Suppressor macrophage (primary cell): ENCODE results near the gene CHRNG.
A peak's percentile ranks its signal among the peaks of the same experiment; 100 is the strongest.

ENCODE experiments used
- DNase-seq, 4 experiments: peaks; one replicate each; pipeline ENCODE4 v3.0.0-alpha.2; 2020 to 2022

CHRNG gene

DNA sequence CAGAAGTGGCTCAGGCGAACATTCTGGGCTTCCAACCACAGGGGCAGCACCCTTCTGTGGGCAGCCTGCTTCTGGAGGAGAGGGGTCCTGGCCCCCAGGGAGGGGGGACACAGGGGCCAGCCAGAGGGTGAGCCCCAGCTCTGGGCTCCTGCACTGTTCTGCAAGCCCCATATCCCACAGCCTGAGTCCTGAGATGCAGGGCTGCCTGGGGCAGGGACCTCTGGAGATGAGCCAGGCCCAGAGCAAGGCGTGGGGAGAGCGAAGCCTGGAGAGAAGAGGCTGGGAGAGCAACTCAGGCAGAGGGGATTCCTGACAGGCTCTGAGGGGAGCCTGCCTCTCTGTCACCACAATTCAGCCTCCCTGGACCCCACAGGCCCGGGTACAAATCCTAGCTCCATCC, 32.8 kb upstream of the CHRNG start:
- DNase-seq, result no peak

- no peak for DNase-seq
Observed at GRCh38 chr2:232508251-232508650, 31.2 kb upstream of the CHRNG start.

DNA sequence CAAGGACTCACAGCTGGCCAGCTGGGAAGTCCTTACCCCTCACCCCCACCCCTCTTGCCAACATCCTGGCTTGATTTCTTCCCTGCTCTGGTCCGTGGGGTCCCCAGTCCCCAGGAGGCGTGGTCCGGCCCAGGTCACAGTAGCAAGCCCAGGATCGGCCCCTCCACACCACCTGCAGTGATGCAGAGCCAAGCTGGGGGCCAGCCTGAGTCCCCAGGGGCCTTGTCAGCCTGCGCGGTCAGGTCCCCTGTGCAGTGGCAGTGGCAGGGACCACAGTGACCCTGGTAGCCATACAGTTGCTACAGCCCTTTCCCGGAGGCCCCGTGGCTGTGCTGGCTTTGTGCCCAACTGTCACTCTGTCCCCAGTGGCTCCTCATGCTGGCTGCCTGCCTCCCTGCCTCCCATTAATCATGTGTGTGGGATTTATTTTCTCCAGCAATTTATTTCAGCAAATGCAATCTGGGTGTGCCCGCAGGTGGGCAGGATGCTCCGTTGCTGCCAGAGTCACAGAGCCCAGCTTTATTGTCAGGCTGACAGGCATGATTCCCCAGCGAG, 28.1 kb upstream of the CHRNG start:
- no peak for DNase-seq

DNA sequence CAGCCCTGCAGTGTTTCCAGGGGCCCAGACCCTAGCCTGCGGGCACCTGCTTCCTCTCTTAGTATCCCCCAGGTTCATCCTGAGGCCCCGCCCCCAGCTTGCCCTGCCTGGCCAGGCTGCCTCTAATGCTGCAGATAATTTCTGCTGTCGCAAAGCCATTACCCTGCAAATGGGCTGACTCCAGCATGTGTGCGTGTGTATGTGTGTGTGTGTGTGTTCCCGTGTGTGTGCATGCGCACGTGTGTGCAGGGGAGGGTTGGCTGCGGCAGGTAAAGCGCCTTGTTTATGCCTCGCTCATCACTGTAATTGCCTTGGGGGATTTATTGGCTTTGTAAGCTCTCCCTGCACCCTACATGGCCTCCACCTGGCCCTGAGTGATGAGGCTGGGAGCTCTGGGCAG, 26.9 kb upstream of the CHRNG start:
- no peak for DNase-seq

DNA sequence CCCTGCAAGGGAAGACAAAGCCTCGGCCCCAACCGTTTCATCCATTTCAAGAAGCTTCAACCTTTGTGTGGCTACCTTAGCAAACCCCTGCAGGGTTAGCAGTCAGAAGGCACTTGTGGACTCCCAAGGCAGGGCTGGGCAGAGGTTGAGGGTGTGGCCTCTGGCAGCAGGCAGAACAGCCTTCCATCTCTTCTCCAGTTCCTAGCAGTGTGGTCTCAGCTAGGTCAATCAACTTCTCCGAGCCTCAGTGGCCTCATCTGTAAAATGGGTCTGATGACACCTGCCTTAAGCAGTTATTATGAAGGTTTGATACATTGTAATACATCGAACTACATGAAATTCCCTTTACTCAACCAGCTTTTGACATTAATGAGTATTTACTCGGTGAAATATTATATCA, 26.1 kb upstream of the CHRNG start:
- no peak for DNase-seq

GRCh38 chr2:232515639-232516038, 23.9 kb upstream of the CHRNG start:
- no peak for DNase-seq

- no peak for DNase-seq
Observed at GRCh38 chr2:232516551-232516950, 22.9 kb upstream of the CHRNG start.

GRCh38 chr2:232518844-232519243, 20.6 kb upstream of the CHRNG start:
- DNase-seq, result no peak

DNA sequence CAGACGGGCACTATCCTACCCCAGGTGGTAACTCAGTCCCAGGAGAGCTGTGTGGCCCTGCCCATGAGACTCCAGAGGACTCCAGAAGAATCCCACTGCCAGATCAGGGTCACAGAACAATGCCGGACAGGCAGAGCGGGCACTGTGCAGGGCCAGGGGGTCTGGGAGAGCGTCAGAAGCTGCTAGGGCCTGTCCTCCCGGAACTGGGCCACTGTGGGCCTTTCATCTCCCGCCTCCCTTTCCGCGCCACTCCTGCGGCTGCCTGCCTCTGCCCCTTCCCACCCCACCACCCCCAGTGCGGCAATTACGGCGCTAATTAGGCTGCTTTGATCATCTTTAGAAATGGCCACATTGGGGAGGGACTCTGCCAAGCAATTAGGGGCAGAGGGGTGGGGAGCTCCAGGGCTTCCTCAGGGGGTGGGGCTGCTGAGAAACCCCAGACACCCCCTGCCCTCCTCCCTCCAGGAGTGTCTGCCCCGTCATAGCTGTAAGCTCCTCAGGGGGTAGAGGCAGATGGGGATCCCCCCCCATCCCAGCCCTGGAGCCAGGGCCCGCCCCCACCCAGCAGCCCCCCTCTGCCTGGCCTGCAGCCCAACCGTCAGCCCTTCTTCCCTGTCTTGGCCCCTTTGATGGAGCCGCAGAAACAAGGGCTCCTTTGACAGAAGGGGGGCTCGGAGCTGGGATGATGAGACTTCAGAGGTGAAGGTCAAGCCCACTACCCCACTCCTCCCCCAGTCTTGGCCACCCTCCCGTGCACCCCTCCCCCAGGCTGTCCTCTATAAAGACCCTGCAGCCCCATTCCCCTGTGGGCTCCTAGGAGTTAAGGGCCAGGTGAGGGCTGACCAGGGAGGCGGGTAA, 19.7 kb upstream of the CHRNG start, which contains the start of gene PRSS56:
PRSS56 (plus strand) TSS at position 808 of the 858 bp plus-strand sequence. CDS start 211 bp downstream, outside the sequence.
- DNase-seq, result no peak

DNA sequence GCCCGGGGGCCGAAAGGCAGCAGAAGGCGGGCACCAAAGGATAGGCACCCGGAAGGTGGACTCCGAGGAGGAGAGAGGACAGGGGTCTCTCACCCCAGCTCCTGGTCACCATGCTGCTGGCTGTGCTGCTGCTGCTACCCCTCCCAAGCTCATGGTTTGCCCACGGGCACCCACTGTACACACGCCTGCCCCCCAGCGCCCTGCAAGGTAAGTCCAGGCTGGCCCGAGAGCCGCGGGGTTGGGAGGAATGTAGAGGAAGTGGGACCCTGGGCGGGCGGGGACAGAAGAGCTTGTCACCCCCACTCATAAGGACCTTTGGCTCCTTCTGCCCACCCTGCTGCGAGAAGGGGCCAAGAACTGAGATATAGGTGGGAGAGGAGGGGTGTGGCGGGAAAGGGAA, 19.0 kb upstream of the CHRNG start:
- DNase-seq, result no peak

GRCh38 chr2:232521098-232521497, 18.4 kb upstream of the CHRNG start:
- DNase-seq, result no peak

DNA sequence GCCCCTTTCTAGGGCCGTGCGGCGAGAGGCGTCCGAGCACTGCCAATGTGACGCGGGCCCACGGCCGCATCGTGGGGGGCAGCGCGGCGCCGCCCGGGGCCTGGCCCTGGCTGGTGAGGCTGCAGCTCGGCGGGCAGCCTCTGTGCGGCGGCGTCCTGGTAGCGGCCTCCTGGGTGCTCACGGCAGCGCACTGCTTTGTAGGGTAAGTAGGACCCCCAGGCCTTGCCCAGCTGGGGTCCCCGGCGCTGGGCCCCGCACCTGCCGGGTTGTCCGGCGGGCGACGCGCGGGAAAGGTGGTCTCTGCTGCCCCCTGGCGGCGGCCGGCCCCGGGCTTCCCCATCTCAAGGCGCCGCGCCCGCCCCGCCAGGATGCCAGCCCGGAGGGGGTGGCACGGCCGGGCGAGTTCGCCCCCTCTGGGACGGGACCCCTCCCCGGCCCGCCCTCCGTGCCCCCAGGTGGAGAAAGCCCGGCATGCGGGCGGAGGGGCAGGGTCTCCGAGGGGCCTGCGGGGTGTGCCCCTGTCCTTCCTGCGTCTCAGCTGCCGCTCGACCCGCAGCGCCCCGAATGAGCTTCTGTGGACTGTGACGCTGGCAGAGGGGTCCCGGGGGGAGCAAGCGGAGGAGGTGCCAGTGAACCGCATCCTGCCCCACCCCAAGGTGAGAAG, 17.4 kb upstream of the CHRNG start:
- peak; percentile 48 to 83 (median 67) for DNase-seq

DNA sequence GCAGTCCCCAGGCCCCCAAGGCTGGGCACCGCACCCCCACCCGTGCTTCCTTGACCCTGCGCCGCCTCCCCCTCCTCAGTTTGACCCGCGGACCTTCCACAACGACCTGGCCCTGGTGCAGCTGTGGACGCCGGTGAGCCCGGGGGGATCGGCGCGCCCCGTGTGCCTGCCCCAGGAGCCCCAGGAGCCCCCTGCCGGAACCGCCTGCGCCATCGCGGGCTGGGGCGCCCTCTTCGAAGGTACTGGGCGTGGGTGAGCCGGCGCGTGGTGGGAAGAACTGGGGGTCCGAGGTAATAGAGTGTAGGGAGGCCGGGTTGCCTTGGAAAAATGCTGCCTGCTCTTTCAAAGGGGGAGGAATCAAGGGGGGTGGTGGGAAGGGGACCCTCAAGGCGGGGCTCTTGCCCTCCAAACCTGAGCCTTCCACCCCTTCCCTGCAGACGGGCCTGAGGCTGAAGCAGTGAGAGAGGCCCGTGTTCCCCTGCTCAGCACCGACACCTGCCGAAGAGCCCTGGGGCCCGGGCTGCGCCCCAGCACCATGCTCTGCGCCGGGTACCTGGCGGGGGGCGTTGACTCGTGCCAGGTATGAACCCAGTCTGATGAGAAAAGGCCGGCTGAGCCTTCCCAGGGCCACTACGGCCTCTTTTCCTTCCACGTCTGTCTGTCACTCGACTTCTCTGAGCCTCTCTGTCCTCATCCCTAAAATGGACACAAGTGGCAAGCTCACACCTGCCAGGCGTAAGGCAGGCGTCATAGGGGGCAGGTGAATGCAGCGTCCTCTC, 16.7 kb upstream of the CHRNG start:
- no peak for DNase-seq

DNA sequence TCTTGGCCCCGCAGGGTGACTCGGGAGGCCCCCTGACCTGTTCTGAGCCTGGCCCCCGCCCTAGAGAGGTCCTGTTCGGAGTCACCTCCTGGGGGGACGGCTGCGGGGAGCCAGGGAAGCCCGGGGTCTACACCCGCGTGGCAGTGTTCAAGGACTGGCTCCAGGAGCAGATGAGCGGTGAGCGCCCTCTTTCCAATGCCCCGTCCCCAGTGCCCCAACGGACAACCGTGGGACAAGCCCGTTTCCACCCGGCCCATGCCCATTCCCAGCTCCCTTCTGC, 16.1 kb upstream of the CHRNG start:
- DNase-seq, result no peak

DNA sequence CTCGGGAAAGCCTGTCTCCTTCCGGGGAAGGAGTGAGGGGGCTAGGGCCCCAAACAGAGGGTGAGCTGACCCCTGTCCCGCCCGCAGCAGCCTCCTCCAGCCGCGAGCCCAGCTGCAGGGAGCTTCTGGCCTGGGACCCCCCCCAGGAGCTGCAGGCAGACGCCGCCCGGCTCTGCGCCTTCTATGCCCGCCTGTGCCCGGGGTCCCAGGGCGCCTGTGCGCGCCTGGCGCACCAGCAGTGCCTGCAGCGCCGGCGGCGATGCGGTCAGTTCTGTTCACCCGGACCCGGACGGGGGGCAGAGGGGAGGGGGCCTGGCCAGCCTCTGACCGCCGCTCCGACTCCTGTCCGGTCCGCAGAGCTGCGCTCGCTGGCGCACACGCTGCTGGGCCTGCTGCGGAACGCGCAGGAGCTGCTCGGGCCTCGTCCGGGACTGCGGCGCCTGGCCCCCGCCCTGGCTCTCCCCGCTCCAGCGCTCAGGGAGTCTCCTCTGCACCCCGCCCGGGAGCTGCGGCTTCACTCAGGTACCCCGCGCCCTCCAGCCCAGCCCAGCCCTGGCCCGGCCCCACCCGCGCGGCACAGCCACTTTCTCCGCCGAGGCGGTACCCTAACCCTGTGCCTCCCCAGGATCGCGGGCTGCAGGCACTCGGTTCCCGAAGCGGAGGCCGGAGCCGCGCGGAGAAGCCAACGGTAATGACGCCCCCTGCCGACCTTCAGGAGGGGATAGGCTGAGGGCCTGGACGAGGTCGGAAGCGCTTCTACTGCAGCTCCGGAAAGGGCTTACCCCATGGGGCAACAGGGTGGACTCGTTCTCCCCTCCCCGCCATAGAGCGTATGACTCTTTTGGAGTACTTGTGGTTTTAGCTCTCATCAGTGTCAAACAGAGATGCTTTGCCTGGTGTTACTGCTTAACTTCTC, 15.6 kb upstream of the CHRNG start:
- peak; percentile 13 to 61 (median 38) for DNase-seq

- no peak for DNase-seq
Observed at GRCh38 chr2:232524771-232525170, 14.7 kb upstream of the CHRNG start.

- DNase-seq, result no peak
Observed at GRCh38 chr2:232525199-232525598, 14.3 kb upstream of the CHRNG start.

GRCh38 chr2:232525791-232526371, 13.6 kb upstream of the CHRNG start, which contains the start of gene CHRND:
TSS of gene CHRND (plus strand) at chr2:232526160. CDS start at chr2:232526216, 56 bp downstream.
- no peak for DNase-seq

- DNase-seq, result no peak
Observed at GRCh38 chr2:232526372-232526941, 13.0 kb upstream of the CHRNG start.

DNA sequence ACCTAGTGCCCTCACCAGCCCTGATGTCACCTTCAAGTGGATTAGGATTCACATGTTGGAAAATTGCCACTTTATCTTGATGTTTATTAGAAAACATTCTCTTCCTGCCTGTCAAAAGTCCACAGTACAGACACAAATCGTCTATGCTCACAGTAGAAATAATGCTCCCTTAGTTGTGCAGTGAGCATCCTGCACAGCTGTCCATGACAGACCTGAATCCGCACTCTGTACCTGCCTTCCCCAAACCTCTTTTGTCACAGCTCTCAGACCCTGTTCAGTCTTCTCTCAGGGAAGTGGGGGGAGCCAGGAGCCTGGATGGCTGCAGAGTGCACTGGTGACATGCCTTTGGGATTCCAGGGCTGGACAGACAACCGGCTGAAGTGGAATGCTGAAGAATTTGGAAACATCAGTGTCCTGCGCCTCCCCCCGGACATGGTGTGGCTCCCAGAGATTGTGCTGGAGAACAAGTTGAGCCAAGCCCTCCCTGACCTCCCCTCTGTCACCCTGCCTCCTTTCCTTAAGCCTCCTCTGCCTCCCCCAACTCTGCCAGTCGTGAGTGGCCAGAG, 11.5 kb upstream of the CHRNG start:
- no peak for DNase-seq
